OCI-LY1 (cell line): ENCODE data around the gene CNTNAP2.
A peak's percentile ranks its signal among the peaks of the same experiment; 100 is the strongest.

ENCODE experiments used
- H2AFZ ChIP-seq: fragments of 200-600 bp; sonication (generic), shearing (Covaris generic); 2 replicates; pipeline ENCODE4 v1.6.0; 2014; ENCODE audit warnings: antibody characterized with exemption, mild to moderate bottlenecking, low read length
- H3F3A ChIP-seq: fragments of 200-600 bp; sonication (generic), shearing (Covaris generic); 2 replicates; pipeline ENCODE4 v1.6.0; 2014; ENCODE audit warnings: mild to moderate bottlenecking, antibody characterized with exemption, low read length, moderate library complexity; ENCODE audit not compliant: insufficient read depth
- H3K27ac ChIP-seq: fragments of 200-600 bp; sonication (generic); 2 replicates; pipeline ENCODE4 v1.5.1; 2014; ENCODE audit warnings: low read length, mixed run types, mild to moderate bottlenecking, low read depth; ENCODE audit not compliant: poor library complexity, severe bottlenecking
- H3K27me3 ChIP-seq: fragments of 200-600 bp; sonication (generic); 2 replicates; pipeline ENCODE4 v1.6.0; 2014; ENCODE audit warnings: antibody characterized with exemption, mild to moderate bottlenecking, low read length, moderate library complexity; ENCODE audit not compliant: insufficient read depth
- H3K36me3 ChIP-seq: fragments of 200-600 bp; sonication (generic); 2 replicates; pipeline ENCODE4 v1.6.1; 2014; ENCODE audit warnings: mild to moderate bottlenecking, antibody characterized with exemption, low read length, moderate library complexity, mixed read lengths; ENCODE audit not compliant: insufficient read depth
- H3K4me1 ChIP-seq: fragments of 200-600 bp; sonication (generic); 2 replicates; pipeline ENCODE4 v1.5.1; 2014; ENCODE audit warnings: mild to moderate bottlenecking, low read length, moderate library complexity; ENCODE audit not compliant: insufficient read depth, severe bottlenecking
- H3K4me2 ChIP-seq: fragments of 200-600 bp; sonication (generic), shearing (Covaris generic); 2 replicates; pipeline ENCODE4 v1.6.1; 2014; ENCODE audit warnings: low read length
- H3K4me3 ChIP-seq: fragments of 200-600 bp; sonication (generic); 2 replicates; pipeline ENCODE4 v1.5.1; 2014; ENCODE audit warnings: low read length, low read depth, mild to moderate bottlenecking, mixed read lengths; ENCODE audit not compliant: poor library complexity, severe bottlenecking
- H3K79me2 ChIP-seq: fragments of 200-600 bp; shearing (Covaris generic); 2 replicates; pipeline ENCODE4 v1.6.1; 2016; ENCODE audit warnings: mixed run types, low read length, mixed read lengths; ENCODE audit not compliant: insufficient read depth
- H3K9ac ChIP-seq: fragments of 200-600 bp; sonication (generic), shearing (Covaris generic); 2 replicates; pipeline ENCODE4 v1.6.1; 2014; ENCODE audit warnings: mild to moderate bottlenecking, low read length, mixed read lengths
- H3K9me2 ChIP-seq: fragments of 200-600 bp; sonication (generic), shearing (Covaris generic); 2 replicates; pipeline ENCODE4 v1.6.1; 2014; ENCODE audit warnings: low read depth, mild to moderate bottlenecking, low read length, mixed read lengths
- H3K9me3 ChIP-seq: fragments of 200-600 bp; shearing (Covaris generic); 2 replicates; pipeline ENCODE4 v1.6.1; 2014; ENCODE audit warnings: low read length, mixed read lengths
- H4K20me1 ChIP-seq: fragments of 200-600 bp; sonication (generic), shearing (Covaris generic); 2 replicates; pipeline ENCODE4 v1.6.0; 2016; ENCODE audit warnings: mild to moderate bottlenecking, low read length; ENCODE audit not compliant: insufficient read depth
- CTCF ChIP-seq: fragments of 200-600 bp; sonication (generic), shearing (Covaris generic); IDR thresholded peaks from 2 replicates; pipeline ENCODE4 v1.5.1; 2017; ENCODE audit warnings: mild to moderate bottlenecking, antibody characterized with exemption, low read length, moderate library complexity, mixed read lengths
- EZH2 ChIP-seq: fragments of 200-600 bp; sonication (generic), shearing (Covaris generic); IDR thresholded peaks from 2 replicates; pipeline ENCODE4 v1.8.0; 2017; ENCODE audit warnings: borderline replicate concordance, mixed run types, mild to moderate bottlenecking, antibody characterized with exemption, low read length, moderate library complexity, mixed read lengths

The CNTNAP2 gene

GRCh38 chr7:147012666-147013065 lies 896.1 kb downstream of the CNTNAP2 start:
- no peaks in the 10 kb centered on the region for H4K20me1 ChIP-seq
- no peak overlapping the region for H3K4me2 ChIP-seq
- H3K4me3 ChIP-seq = no peak overlapping the region
- no peaks in the 10 kb centered on the region for H3K9me2 ChIP-seq
- H3K79me2 ChIP-seq = no peaks in the 10 kb centered on the region
- no peak overlapping the region for H3K27ac ChIP-seq
- no peak overlapping the region; the same call in 1 of the 2 replicates for H2AFZ ChIP-seq
- H3F3A ChIP-seq = no peaks in the 10 kb centered on the region
- no peak overlapping the region for H3K9ac ChIP-seq
- H3K27me3 ChIP-seq = no peaks in the 10 kb centered on the region
- TF ChIP-seq EZH2 (no peak), CTCF (no peak)
- peaks cover 14% of the 10 kb centered on the region for H3K9me3 ChIP-seq
- H3K4me1 ChIP-seq = no peaks in the 10 kb centered on the region
- no peaks in the 10 kb centered on the region; the same call in 1 of the 2 replicates for H3K36me3 ChIP-seq

GRCh38 chr7:147013825-147014224 lies 897.2 kb downstream of the CNTNAP2 start:
- Histone ChIP-seq H3K4me1 (no peaks in the 10 kb centered on the region), H3K9me3 (peaks cover 11% of the 10 kb centered on the region), H3K4me2 (no peak overlapping the region), H3K27me3 (no peaks in the 10 kb centered on the region), H2AFZ (peak overlapping the region; percentile 10; the same call in 1 of the 2 replicates), H3K9me2 (no peaks in the 10 kb centered on the region), H3K9ac (no peak overlapping the region), H3K4me3 (no peak overlapping the region), H3K79me2 (no peaks in the 10 kb centered on the region), H3F3A (no peaks in the 10 kb centered on the region), H3K27ac (no peak overlapping the region), H3K36me3 (no peaks in the 10 kb centered on the region; the same call in 1 of the 2 replicates), H4K20me1 (no peaks in the 10 kb centered on the region)
- TF ChIP-seq EZH2 (no peak), CTCF (no peak)

- H3K4me3 ChIP-seq = no peak overlapping the region
- no peaks in the 10 kb centered on the region for H3K79me2 ChIP-seq
- peak overlapping the region; percentile 68 for H2AFZ ChIP-seq
- TF ChIP-seq CTCF = no peak
- no peak for TF ChIP-seq EZH2
- H4K20me1 ChIP-seq = no peaks in the 10 kb centered on the region
- H3K36me3 ChIP-seq = no peaks in the 10 kb centered on the region; the same call in 1 of the 2 replicates
- H3K9me2 ChIP-seq = no peaks in the 10 kb centered on the region
- no peaks in the 10 kb centered on the region for H3K4me1 ChIP-seq
- H3K9ac ChIP-seq = no peak overlapping the region
- H3K27me3 ChIP-seq = no peaks in the 10 kb centered on the region
- H3K9me3 ChIP-seq = peaks cover 5% of the 10 kb centered on the region
- H3F3A ChIP-seq = no peaks in the 10 kb centered on the region
- no peak overlapping the region for H3K4me2 ChIP-seq
- no peak overlapping the region for H3K27ac ChIP-seq
These were observed 897.8 kb downstream of the CNTNAP2 start for GRCh38 chr7:147014286-147014955.
